Renal cortex interstitium (tissue), 11 donors: ENCODE data around the gene TMEM72. TPM values are rescaled to one million over a fixed set of nuclear protein-coding genes. Genes with fewer than 3 reads are reported as not detected.

Experiments used
- DNase-seq, 11 donors: peaks; one replicate each; pipeline ENCODE4 v3.0.0-alpha.2; 2013; ENCODE audit warnings: low read depth in 9 of 11, low spot score in 4 of 11; ENCODE audit errors: extremely low read depth in 1 of 11
- polyA plus RNA-seq, 3 donors: library from polyadenylated mRNA; unstranded; fragments of 120-200 nt; gene quantifications; one replicate each; pipeline ENCODE4 v1.2.1, GENCODE V29; 2013; ENCODE audit not compliant: insufficient read length in 3 of 3

The TMEM72 gene
- polyA plus RNA-seq, 3 donors = 57.9 to 82.3 (median 59.2) TPM

- no peak for DNase-seq
Measured at GRCh38 chr10:44980309-44981171, 69.4 kb downstream of the TMEM72 start.

GRCh38 chr10:44981172-44982113 lies 70.3 kb downstream of the TMEM72 start:
- DNase-seq = no peak

- no peak for DNase-seq
Measured at GRCh38 chr10:44982114-44982460, 71.0 kb downstream of the TMEM72 start.

GRCh38 chr10:44982496-44982895 lies 71.4 kb downstream of the TMEM72 start:
- no peak for DNase-seq

- no peak for DNase-seq
Measured at GRCh38 chr10:44983066-44983894, 72.1 kb downstream of the TMEM72 start.

- no peak for DNase-seq
Measured at GRCh38 chr10:44983895-44984278, 72.8 kb downstream of the TMEM72 start.

GRCh38 chr10:44984671-44985101 lies 73.5 kb downstream of the TMEM72 start:
- DNase-seq = no peak

GRCh38 chr10:44985175-44985681 lies 74.1 kb downstream of the TMEM72 start:
- no peak for DNase-seq

- no peak for DNase-seq
Measured at GRCh38 chr10:44986179-44986578, 75.0 kb downstream of the TMEM72 start.

Other genes starting within 250 kb of the TMEM72 start
- gene RASSF4, start 48.5 kb downstream of the TMEM72 start, polyA plus RNA-seq = 10 to 100 TPM; 25.2 to 40.8 (median 26.8) TPM
- 10 to 100 TPM in 1 of 3 donors, 1 to 10 TPM in 2; 7.1 to 10.6 (median 9.8) TPM for gene DEPP1, start 67.5 kb downstream of the TMEM72 start, polyA plus RNA-seq
- gene ZNF22, start 89.6 kb downstream of the TMEM72 start, polyA plus RNA-seq = 10 to 100 TPM; 78.2 to 95.2 (median 82.8) TPM